ENCODE results near the gene MARCHF5.

DNA sequence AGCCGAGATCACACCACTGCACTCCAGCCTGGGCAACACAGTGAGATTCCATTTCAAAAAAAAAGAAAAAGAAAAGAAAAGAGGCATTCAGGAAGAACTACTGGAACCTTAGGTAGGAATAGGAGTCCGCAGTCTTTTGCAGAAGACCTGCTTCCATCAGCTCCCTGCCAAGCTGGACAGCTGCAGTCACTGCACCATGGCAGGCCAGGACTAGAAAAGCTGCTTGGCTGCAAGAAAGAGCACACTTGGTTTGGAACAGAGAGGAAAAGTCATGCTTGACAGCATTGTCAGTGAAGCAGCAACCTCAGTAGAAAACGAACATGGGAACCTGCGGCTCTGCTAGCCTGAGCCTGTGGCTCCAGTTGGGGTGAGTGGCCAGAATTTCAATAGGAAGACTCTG lies 104.3 kb downstream of the MARCHF5 start:
- no peak for TF ChIP-seq POLR2AphosphoS5 (IDR thresholded peaks at IDR 0.05; ENCODE audit: low read depth, low read length)
- TF ChIP-seq, protein P1, sequence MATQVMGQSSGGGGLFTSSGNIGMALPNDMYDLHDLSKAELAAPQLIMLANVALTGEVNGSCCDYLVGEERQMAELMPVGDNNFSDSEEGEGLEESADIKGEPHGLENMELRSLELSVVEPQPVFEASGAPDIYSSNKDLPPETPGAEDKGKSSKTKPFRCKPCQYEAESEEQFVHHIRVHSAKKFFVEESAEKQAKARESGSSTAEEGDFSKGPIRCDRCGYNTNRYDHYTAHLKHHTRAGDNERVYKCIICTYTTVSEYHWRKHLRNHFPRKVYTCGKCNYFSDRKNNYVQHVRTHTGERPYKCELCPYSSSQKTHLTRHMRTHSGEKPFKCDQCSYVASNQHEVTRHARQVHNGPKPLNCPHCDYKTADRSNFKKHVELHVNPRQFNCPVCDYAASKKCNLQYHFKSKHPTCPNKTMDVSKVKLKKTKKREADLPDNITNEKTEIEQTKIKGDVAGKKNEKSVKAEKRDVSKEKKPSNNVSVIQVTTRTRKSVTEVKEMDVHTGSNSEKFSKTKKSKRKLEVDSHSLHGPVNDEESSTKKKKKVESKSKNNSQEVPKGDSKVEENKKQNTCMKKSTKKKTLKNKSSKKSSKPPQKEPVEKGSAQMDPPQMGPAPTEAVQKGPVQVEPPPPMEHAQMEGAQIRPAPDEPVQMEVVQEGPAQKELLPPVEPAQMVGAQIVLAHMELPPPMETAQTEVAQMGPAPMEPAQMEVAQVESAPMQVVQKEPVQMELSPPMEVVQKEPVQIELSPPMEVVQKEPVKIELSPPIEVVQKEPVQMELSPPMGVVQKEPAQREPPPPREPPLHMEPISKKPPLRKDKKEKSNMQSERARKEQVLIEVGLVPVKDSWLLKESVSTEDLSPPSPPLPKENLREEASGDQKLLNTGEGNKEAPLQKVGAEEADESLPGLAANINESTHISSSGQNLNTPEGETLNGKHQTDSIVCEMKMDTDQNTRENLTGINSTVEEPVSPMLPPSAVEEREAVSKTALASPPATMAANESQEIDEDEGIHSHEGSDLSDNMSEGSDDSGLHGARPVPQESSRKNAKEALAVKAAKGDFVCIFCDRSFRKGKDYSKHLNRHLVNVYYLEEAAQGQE (IDR thresholded peaks at IDR 0.05; ENCODE audit: insufficient read depth in 1 of 2, low read depth in 2 of 2, low read length in 2 of 2) = peak in 1 of 2 experiments; percentile 53; a peak in 1 of 4 replicates
- no peak for TF ChIP-seq SIN3A (IDR thresholded peaks at IDR 0.05; ENCODE audit: borderline replicate concordance, insufficient read depth, low read length)
- no peak for TF ChIP-seq TAF1 (IDR thresholded peaks at IDR 0.05; ENCODE audit: borderline replicate concordance, insufficient read depth, low read length)
- TF ChIP-seq FOXP2 (optimal IDR thresholded peaks at IDR 0.05; ENCODE audit: borderline replicate concordance, extremely low read depth, extremely low read length, insufficient read depth) = no peak
